GM18511 (cell line): ENCODE data around the gene DNASE1.
"Not testable (repeated sequence)": the region's sequence is repeated elsewhere in the genome, so short reads cannot be mapped to it uniquely, and the experiment has no call there.

ENCODE experiments used
- ATAC-seq: cut with Tn5 transposase; IDR thresholded peaks from one replicate; pipeline ENCODE4 v1.9.1; 2021; ENCODE audit warnings: mild to moderate bottlenecking, moderate library complexity; ENCODE audit not compliant: unreplicated experiment

DNASE1 gene, protein sequence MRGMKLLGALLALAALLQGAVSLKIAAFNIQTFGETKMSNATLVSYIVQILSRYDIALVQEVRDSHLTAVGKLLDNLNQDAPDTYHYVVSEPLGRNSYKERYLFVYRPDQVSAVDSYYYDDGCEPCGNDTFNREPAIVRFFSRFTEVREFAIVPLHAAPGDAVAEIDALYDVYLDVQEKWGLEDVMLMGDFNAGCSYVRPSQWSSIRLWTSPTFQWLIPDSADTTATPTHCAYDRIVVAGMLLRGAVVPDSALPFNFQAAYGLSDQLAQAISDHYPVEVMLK

DNA sequence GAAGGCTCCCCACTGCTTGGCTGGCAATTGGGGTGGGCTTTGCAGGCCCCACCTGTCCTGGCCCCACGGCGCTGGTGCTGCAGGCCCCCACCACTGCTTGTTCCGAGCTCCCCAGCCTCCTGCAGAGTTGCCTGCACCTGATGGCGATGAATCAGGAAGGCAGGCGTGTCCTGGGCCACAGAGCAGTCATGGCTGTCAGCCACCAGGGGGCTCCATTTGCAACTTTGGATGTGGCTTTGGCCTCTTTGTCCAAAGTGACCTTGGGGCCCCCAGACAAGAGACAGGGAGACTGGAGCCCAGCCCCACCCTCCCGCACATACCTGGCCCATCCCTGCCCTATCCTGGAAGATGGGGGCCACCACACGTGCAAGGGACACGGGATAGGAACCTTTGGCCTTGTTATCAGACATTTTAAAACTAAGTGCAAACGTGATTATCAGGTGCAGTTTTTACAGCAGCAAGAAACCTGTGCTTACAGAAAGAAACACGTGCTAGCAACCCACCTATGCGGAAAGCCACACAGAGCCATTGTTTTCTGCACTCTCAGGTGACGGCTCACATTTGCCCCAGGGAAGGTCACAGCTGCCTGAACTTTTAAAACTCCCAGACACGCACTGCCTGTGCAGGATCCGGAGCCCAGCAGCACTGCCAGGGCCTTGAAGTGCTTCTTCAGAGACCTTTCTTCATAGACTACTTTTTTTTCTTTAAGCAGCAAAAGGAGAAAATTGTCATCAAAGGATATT lies at the start of gene DNASE1:
TSS of gene DNASE1 (plus strand) at position 443 of the 743 bp plus-strand sequence. CDS start 683 bp downstream, outside the sequence.
- no peak for ATAC-seq

DNA sequence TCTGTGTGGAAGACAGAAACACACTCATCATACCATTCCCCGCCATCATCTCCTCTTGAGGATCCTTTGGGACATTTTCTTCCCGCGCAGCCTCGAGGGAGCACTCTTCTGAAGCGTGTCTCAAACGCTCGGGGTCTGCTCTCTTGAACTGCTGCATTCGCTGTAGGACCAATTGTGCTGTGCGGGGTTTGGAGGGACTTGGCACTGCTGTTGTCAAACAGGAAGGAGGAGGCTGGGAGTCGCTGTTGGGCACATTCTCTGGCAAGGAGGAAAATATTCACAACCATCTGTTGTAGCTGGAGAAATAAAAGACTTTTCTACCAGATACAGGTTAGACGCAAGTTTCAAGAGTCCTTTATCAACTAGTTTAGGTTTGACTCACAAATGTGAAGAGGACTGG lies 48.0 kb upstream of the DNASE1 start:
- ATAC-seq = no peak

DNA sequence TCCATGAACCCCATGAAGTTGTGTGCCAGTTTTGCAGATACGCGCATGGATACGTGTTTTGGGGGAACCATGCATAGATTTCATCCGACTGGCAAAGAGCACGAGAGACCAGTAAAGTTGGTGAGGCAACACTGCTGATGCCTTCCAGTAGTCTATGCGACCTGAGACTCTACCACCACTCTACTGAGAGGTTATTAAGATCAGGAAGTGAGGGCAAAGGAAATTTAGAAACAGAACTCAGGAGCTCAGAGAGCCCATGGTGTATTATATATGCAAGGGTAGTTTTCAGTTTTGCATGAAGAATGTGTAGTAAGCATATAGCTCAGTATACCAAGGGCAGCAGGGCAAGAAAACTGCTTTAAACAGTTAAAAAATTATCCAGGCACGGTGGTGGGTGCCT lies 47.3 kb upstream of the DNASE1 start:
- no peak for ATAC-seq

DNA sequence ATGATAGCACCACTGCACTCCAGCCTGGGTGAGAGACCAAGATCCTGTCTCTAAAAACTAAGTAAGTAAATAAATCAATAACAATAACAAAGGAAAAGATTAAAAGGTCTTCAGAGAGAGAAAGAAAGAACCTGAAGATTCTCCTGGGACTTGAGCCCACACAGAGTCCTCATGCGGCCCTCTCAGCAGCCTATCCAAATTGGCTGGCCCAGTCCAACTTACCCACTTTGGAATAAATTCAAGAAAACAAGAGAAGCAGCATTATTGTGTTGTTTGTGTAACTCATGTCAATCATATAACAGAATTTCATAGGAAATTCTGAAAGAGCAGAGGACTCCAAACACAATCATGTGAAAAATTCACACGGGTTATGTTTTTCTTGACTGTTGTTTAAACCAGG lies 46.9 kb upstream of the DNASE1 start:
- ATAC-seq = no peak

DNA sequence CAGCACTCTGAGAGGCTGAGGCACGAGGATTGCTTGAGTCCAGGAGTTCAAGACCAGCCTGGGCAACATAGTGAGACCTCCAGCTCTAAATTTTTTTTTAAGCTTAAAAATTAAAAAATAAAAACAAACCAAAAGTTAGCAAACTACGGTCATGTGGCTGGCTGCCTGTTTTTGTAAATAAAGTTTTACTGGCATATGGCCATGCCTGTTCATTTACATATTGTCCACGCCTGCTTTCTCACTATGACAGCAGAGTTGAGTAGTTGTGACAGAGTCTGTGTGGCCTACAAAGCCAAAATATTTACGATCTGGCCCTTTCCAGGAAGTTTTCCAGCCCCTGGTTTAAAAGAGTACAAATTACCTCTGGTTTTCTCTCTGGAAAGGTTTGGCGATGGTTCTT lies 46.4 kb upstream of the DNASE1 start:
- ATAC-seq = no peak

DNA sequence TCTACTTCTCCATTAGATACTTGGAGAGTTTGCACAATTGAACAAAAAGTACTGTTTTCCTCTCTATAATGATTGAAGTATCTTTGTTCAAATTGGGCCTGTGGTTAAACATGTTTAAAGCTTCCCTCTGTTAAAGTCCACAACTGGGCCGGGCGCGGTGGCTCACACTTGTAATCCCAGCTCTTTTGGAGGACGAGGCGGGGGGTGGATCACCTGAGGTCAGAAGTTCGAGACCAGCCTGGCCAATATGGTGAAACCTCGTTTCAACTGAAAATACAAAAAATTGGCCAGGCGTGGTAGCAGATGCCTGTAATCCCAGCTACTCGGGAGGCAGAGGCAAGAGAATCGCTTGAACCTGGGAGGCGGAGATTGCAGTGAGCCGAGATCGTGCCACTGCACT lies 45.5 kb upstream of the DNASE1 start:
- ATAC-seq = not testable (repeated sequence)

DNA sequence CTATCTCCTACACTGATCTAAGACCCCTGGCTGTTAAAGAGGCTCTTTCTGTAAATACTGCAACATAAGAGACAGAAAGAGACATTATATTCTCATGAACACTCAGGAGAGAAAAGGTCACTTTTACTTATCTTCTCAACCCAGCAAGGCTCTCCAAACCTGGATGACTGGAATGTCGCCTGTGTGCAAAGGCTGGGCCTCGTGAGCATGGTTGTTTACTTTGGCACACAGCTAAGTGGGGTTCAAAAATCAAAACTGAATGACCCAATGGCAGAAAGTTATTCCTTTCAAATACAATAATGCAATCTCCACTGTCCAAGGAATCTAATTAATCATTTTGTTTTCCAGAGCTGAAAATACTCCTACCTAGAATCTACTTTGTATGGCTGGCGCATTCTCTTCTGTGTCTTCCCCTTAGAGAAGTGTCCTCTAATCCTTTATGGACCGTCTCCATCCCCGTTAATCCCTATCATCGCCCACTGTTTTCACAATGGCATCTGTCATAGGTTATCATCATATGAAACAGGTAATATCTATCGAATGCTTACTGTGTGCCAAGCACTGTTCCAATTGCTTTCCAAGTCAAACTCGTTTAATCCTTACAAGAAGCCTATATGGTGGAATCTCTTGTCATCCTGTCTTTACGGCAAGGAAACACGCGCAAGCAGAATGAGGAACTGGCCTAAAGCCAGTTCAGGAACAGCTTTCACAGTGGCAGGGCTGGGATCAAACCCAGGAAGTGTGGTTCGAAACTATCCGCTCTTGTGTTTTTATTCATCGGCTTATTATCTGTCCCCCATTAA lies 44.4 kb upstream of the DNASE1 start:
- no peak for ATAC-seq

DNA sequence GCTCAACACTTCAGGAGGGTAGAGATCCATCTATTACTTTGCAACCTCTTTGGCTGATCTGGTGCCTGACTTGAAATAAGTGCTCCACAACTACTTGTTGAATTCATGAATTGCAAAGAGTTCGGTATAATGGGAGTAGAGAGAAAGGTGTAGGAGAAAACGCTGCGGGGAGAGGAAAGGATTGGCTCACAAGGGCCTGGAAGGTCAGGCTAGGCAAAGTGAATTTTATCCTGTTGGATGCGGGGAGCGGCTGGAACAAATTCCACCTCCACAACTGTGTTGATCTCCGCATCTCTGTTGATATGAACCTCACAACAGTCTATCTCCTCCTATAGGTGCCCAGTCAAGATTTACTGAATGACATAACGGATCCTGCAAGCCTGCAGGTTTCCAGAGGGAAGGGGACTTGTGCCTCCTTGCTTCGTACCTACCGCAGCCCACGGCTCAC lies 43.8 kb upstream of the DNASE1 start:
- ATAC-seq = no peak

DNA sequence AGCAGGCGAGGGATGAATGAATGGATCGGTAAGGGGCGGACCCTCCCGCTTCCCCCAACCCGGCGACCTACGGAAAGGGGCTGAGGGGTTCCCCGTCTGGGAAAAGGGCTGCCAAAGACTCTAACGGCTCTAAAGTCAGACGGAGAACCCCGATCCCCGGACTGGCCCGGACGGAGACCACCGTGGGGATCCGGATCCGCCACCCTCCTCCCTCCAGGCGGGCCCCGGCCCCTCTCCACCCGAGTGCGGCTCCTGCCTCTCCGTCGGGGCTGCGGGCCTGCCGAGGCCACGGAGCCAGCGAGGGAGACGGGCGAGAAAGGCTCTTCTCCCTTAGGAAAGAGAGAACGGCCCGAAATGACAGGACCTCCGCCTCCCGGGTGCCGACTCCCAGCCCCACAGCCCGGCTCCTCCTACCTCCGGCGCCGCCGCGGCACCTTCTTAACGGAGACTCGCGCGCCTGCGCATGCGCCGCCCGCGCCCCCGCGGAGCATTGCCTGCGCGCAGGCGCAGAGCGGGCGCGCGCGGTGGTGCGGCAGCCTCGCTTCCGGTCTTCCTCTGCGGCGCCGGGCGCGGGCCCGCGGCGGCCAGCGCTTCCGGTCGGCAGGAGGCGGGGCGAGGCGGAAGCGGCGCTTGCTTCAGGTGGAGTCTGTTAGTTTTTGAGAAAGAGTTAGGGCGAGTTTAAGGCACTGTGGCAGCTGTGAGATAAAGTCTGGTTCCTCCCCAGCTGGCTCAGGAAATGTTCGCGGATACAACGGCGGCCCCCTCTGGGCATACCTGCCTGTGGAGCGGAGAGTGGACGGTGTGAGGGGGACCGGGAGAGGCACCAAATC lies 43.1 kb upstream of the DNASE1 start, which contains the start of gene SLX4:
TSS of gene SLX4 (minus strand) at position 461 of the 830 bp plus-strand sequence. CDS start 2,642 bp downstream, outside the sequence.
- peak; percentile 91 for ATAC-seq

DNA sequence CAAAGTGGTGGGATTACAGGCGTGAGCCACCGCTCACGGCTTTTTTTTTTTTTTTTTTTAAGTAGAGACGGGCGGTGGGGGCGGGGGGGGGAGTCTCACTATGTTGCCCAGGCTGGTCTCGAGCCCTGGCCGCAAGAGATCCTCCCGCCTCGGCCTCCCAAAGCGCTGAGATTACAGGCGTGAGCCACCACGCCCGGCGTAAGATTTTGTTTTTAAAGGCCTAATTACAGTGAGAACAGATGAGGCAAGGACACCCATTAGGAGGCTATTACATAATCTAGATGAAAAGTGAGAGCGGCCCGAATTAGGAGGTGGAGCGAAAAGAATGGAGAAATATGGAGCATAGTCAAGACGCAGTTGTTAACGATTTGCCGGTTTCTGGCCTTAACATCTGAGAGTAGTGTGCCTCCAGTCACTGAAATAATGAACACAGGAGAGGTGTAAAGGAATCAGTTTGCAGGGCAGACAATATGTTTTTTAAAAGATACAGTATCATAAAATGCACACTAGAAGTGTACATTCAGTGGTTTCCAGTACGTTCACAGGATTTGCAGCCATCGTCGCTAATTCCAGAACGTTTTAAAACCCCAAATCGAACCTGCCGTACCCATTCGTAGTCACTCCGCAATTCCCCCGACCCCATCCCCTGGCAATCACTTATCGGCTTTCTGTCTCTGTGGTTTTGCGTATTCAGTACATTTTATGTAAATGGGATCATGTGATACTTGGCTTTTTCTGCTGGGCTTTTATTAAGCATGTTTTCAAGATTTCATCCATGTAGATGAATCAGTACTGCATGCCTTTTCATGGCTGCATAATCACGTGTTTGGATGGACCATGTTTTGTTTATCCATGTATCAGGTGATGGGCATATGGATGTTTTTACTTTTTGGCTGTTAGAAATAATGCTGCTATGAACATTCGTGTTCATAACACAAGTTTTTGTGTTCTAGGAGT lies 41.7 kb upstream of the DNASE1 start:
- no peak for ATAC-seq

DNA sequence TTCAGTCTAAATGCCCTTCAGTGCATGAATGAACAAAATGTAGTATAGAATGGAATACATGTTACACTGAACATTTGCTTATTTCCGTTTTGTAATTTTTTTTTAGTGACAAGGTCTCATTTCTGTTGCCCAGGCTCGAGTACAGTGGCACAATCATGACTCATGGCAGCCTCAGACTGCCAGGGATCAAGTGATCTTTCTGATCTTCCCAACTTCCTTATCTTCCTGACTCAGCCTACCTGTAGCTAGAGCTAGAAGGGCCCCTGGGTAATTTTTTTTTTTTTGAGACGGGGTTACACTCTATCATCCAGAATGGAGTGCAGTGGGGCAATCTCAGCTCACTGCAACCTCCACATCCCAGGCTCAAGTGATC lies 35.7 kb upstream of the DNASE1 start:
- ATAC-seq = no peak

DNA sequence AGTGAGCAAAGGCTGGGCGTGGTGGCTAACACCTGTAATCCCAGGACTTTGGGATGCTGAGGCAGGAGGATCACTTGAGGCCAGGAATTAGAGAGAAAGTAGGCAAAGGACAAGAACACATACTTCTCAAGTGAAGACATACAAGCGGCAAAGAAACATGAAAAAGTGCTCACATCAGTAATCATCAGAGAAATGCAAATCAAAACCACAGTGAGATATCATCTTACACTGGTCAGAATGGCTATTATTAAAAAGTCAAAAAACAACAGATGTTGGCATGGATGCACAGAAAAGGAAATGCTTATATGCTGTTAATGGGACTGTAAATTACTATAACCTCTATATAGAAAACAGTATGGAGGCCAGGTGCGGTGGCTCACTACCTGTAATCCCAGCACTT lies 30.8 kb upstream of the DNASE1 start:
- no peak for ATAC-seq

DNA sequence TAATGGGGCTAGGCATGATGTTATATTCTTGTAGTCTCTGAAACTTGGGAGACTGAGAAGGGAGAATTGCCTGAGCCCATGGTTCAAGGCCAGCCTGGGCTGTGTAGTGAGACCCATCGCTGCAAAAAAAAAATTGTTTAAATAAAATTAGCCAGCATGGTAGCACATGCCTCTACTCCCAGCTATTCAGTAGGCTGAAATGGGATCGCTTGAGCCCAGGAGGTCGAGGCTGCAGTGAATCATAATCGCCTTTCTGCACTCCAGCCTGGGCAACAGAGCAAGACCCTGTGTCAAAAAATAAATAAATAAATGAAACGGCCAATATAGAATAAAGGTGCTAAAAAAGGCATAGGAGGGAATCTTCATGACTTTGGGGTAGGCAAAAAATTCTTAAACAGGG lies 29.2 kb upstream of the DNASE1 start:
- no peak for ATAC-seq

DNA sequence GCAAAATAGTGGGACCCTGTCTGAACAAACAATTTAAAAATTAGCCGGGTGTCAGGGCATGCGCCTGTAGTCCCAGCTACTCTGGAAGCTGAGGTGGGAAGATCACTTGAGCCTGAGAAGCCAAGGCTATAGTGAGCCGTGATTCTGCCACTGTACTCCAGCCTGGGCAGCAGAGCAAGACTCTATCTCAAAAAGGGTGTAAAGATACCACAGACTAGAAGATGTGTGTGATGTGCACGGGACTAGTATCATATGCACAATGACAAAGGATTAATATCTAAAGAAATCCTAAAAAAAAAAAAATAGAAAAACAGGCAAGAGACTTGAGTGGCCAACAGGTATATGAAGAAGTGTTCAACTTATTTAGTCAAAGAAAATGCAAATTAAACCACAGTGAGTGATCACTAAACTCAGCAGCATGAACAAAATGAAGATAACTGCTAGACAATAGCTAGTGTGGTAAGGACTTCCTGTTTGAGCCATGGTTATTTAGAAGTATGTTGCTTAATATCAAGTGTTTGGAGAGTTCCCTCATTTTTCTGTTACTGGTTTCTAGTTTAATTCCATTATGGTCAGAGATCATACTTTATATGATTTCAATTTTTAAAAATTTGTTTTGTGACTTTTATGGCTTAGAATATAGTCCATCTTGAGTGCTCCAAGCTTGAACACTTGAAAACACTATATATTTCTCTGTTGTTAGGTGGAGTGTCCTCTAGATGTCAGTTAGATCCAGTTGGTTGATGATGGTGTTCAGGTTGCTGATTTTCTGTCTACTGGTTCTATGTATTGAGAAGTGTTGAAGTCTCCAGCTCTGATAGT lies 28.4 kb upstream of the DNASE1 start:
- peak; percentile 63 for ATAC-seq

DNA sequence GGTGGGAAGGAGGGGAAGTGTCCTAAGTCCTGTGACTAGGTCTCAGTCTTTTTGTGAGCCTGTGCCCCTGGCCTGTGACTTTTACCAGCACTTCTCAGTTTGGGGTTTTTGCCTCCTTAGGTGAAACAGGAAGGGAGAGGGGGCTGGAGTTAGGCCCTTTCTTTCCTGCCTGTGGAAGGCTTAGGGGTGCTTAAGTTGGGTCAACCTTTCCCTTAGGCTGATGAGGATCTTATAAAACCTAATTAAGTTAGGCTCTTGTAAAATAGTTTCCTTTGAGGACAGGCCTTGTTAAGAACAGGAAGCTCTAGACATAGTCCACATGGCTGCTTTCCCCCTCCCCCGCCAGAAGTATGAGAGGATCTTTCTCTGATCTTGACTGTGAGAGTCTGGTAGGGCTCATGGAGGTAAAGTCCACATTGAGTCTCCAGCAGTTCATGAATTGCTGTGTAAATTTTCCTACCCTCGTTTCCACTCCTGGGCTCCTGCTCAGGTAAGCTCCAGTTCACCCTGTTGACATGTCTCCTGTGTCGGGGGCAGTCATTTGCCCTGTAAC lies 17.0 kb upstream of the DNASE1 start:
- no peak for ATAC-seq

DNA sequence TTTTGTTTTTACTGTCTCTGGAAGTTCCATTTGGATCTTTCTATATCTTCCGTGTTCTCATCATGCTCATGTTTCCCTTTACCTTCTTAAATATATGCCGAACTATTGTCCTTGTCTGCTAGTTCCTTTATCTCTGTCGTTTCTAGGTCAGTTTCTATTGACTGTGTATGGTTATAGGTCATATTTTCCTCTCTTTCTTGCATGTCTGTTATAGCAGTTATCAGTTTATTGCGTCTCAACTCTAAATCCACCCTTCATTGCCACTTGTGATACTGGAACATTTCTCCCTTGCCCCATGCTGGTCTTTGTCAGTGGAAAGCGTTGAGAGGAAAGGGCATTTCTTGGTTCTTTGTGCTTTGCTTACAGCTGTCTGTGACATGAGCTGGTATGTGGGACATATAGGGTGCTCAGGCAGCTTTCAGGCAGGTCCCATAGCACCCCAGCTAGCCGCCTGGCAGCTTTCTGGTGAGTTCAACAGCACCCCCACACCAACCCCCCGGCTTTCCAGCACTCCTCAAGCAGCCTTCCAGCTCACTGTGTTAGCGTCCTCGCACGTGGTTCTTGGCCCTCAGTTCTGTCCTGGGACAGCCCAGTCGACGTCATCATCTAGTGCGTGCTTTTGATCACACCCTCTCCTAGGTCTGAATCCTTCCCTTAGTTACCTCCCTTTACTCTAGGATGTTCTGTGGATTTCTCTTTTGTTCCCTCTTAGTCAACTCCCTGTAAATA lies 15.4 kb upstream of the DNASE1 start:
- ATAC-seq = no peak

DNA sequence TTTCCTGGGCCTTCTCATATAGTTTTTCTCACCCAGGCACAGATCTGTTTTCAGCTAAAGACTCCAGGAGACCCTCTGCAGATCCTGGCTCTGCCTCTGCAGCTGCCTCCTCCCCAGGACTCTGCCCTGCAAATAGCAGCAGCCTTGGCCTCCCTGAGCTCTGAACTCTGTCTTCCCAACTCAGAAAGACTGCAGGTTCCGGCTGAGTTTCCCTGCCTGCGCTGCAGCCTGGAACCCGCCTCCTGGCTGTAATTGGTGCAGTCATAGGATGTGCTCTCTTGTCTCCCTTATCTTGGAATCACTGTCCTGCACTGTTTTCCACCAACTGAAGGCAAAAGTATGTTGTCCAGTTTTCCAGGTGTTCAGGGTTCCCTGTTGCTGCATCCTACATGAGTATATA lies 14.3 kb upstream of the DNASE1 start:
- no peak for ATAC-seq
